Activated naive CD4-positive, alpha-beta T cell treated with anti-CD3 and anti-CD28 coated beads, Interleukin-2, amount 10 ng/mL, durations not matched to agents 7 days and 5 days (primary cell): ENCODE data around the gene ISYNA1.

Source experiments
- CTCF ChIA-PET: fragments of 350-600 bp; sonication (Branson Sonifier 250); formaldehyde crosslinking; loops from one replicate; lab custom pipeline; 2021; ENCODE audit warnings: antibody characterized with exemption; lab: Charles Lee
- DNase-seq: peaks from one replicate; pipeline ENCODE4 v3.0.0-alpha.2; 2020
- H3K27ac Mint-ChIP-seq: one replicate; pipeline ENCODE4 v1.8.0; 2021; ENCODE audit warnings: mild to moderate bottlenecking, moderate library complexity, mixed read lengths
- H3K27me3 Mint-ChIP-seq: one replicate; pipeline ENCODE4 v1.8.0; 2021; ENCODE audit warnings: mild to moderate bottlenecking, mixed read lengths
- H3K36me3 Mint-ChIP-seq: one replicate; pipeline ENCODE4 v1.8.0; 2021; ENCODE audit warnings: mixed read lengths
- H3K4me1 Mint-ChIP-seq: one replicate; pipeline ENCODE4 v1.8.0; 2021; ENCODE audit warnings: mixed read lengths
- H3K4me3 Mint-ChIP-seq: one replicate; pipeline ENCODE4 v1.8.0; 2021; ENCODE audit warnings: mild to moderate bottlenecking, moderate library complexity, mixed read lengths
- H3K9me3 Mint-ChIP-seq: one replicate; pipeline ENCODE4 v1.8.0; 2021; ENCODE audit warnings: mixed read lengths

ISYNA1 gene

GRCh38 chr19:18437491-18438330 is at the start of gene ISYNA1:
ISYNA1 (minus strand) TSS chr19:18438133; CDS start chr19:18437979, 154 bp downstream.
- Mint-ChIP-seq H3K27ac (peak within 1 kb of the TSS; percentile 62), H3K9me3 (peaks cover 6% of the 10 kb centered on the region), H3K4me3 (peak within 1 kb of the TSS; percentile 69), H3K27me3 (peaks cover 18% of the 10 kb centered on the region), H3K4me1 (peaks cover 34% of the 10 kb centered on the region), H3K36me3 (peaks cover 12% of the 10 kb centered on the region)
- peak; percentile 73 for DNase-seq
- CTCF ChIA-PET: no interaction called here

GRCh38 chr19:18486746-18487145 is 48.8 kb upstream of the ISYNA1 start:
- no peak overlapping the region for H3K4me3 Mint-ChIP-seq
- no peaks in the 10 kb centered on the region for H3K36me3 Mint-ChIP-seq
- no peaks in the 10 kb centered on the region for H3K27me3 Mint-ChIP-seq
- DNase-seq: no peak
- H3K4me1 Mint-ChIP-seq: peaks cover 12% of the 10 kb centered on the region
- CTCF ChIA-PET: interaction anchor here (0.9 to 1.0 kb wide), 2 partner anchors 17 to 18 kb away, joined by 3 read pairs; no protein-coding TSS in a partner anchor
- no peaks in the 10 kb centered on the region for H3K9me3 Mint-ChIP-seq
- H3K27ac Mint-ChIP-seq: no peak overlapping the region

DNA sequence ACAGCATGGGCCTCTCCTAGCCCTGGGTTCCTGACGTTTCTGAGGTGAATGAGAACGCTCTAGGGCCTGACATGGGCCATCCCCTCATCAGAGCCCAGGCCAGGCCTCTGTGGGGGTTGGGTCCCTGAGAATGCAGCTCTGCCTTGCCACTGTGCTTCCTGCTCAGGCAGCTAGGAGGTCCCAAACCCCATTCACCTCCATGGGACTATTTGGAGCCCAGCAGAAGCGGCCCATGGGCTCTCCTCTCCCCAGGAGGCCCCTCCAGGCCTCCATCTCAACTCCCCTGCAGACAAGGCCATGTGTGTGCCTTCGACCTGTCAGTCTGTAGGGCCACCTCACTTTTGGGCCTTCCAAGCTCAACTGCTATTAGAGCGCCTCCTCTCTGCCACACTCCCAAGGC is 47.1 kb upstream of the ISYNA1 start:
- peaks cover 26% of the 10 kb centered on the region for H3K4me1 Mint-ChIP-seq

DNA sequence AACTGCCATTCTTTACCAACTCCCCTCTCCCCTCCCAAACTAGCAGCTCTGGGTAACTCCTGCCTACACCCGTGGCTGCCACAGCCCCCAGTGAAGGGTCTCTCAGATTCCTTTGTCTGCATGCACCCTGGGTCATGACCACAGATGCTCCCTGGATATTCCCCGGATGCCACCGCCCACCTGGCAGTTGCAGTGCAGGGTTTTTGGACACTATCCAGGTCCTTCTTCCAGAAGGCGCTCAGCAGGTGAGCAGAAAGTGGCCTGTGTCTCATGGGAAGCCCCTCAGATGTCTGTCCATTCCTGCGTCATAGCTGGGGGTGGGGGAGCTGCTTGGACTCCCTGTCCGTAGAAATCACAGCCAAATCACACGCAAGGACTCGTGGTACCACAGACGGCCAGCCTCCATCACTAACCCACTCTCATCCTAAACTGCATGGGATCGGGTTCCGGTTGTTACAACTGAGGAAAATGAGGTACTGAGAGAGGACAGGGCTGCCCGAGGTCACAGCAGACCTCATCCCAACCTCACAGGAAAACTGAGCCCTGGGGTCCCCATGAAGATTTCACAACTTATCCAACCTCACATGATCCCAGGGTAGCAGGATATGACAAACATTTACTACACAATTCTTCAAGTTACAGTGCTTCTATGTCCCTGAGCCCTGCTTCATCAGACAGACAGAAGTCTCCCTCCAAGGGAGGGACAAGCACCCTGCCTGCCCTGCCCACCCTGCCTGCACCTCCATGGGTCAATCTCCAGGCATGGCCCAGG is 45.4 kb upstream of the ISYNA1 start:
- Mint-ChIP-seq H3K9me3 (no peaks in the 10 kb centered on the region), H3K27me3 (no peaks in the 10 kb centered on the region), H3K4me1 (peaks cover 43% of the 10 kb centered on the region), H3K4me3 (no peak overlapping the region), H3K27ac (no peak overlapping the region), H3K36me3 (peaks cover 1% of the 10 kb centered on the region)
- DNase-seq: no peak
- CTCF ChIA-PET: interaction anchor here (1.4 to 2.5 kb wide), 2 partner anchors 13 to 37 kb away, joined by 3 to 5 read pairs; no protein-coding TSS in a partner anchor

More for the DNA sequence above, 47.1 kb upstream of the ISYNA1 start:
- no peak for DNase-seq
- no peaks in the 10 kb centered on the region for H3K36me3 Mint-ChIP-seq
- CTCF ChIA-PET: interaction anchor here (0.7 to 1.6 kb wide), 2 partner anchors 11 to 19 kb away, joined by 3 to 5 read pairs; no protein-coding TSS in a partner anchor
- H3K27ac Mint-ChIP-seq: no peak overlapping the region
- H3K9me3 Mint-ChIP-seq: no peaks in the 10 kb centered on the region
- no peak overlapping the region for H3K4me3 Mint-ChIP-seq
- H3K27me3 Mint-ChIP-seq: no peaks in the 10 kb centered on the region

- Mint-ChIP-seq H3K27ac (peak overlapping the region; percentile 11), H3K9me3 (no peaks in the 10 kb centered on the region), H3K4me1 (peaks cover 52% of the 10 kb centered on the region), H3K36me3 (peaks cover 1% of the 10 kb centered on the region), H3K27me3 (no peaks in the 10 kb centered on the region), H3K4me3 (no peak overlapping the region)
- CTCF ChIA-PET: interaction anchor here (1.0 to 2.5 kb wide), 5 partner anchors 11 to 38 kb away, joined by 3 to 5 read pairs (median 3); no protein-coding TSS in a partner anchor
- DNase-seq: no peak
Measured at GRCh38 chr19:18481505-18482222, 43.7 kb upstream of the ISYNA1 start.

DNA sequence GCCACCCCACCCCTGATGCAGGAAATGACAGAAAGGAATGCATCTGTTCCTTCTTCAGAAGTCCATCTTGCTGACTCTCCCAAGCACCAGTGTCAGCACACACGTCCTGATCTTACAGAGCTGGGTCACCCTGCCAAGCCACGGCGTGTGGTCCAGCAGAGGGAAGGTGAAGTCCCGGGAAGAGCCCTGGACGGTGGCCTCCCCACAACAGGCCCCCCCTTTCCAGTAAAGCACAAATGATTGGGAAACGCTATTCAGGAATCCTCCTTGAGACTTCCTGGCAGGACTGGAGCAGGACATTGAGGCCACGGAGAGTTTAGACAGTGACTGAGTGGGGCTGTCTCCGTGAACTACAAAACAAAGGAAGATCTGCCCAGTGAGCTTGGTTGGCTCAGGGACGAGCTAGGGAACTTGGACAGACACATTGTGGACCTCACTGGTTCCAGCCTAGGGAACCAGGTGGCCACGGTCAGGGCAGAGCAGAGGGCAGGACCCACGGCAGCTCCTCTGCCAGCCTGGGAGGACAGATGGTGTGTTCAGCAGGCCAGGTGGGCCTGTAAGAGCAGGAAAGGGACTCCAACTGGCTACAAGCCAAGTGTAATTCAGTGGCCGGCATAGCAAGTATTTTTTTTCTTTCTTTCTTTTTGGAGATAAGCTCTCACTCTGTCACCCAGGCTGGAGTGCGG is 42.2 kb upstream of the ISYNA1 start:
- CTCF ChIA-PET: interaction anchor here (1.5 to 2.0 kb wide), 2 partner anchors 9 to 29 kb away, joined by 4 read pairs; no protein-coding TSS in a partner anchor
- Mint-ChIP-seq H3K27me3 (no peaks in the 10 kb centered on the region), H3K27ac (no peak overlapping the region), H3K4me3 (no peak overlapping the region), H3K36me3 (peaks cover 1% of the 10 kb centered on the region), H3K4me1 (peaks cover 56% of the 10 kb centered on the region), H3K9me3 (no peaks in the 10 kb centered on the region)
- DNase-seq: no peak

GRCh38 chr19:18478545-18479311 is 40.8 kb upstream of the ISYNA1 start:
- DNase-seq: peak; percentile 61
- H3K4me3 Mint-ChIP-seq: peak overlapping the region; percentile 35
- CTCF ChIA-PET: interaction anchor here (2.0 kb wide), 1 partner anchor 28 kb away, joined by 4 read pairs; no protein-coding TSS in a partner anchor
- H3K9me3 Mint-ChIP-seq: no peaks in the 10 kb centered on the region
- peaks cover 1% of the 10 kb centered on the region for H3K36me3 Mint-ChIP-seq
- H3K27ac Mint-ChIP-seq: peak overlapping the region; percentile 80
- H3K4me1 Mint-ChIP-seq: peaks cover 54% of the 10 kb centered on the region
- H3K27me3 Mint-ChIP-seq: no peaks in the 10 kb centered on the region

DNA sequence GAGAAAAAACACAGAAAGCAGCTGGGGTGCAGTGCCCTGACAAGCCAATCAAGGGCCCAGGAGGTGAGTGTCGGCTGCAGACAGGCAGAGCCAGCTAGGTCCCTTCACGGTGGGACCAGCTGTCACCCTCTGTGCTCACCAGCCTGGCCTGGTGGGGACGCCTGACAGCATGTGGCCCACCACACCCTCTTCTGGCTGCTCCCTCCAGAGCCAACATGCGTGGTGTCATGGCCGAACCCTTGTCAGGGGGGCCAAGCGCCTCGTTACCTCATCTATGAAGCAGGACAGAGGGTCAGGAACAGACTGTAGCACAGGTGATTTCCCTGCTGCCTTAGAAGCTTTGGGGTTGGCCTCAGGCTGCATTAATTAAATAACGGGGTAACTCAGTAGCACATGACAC is 40.0 kb upstream of the ISYNA1 start:
- Mint-ChIP-seq H3K27ac (peak overlapping the region; percentile 62), H3K36me3 (peaks cover 1% of the 10 kb centered on the region), H3K4me1 (peaks cover 53% of the 10 kb centered on the region), H3K4me3 (no peak overlapping the region), H3K27me3 (no peaks in the 10 kb centered on the region), H3K9me3 (no peaks in the 10 kb centered on the region)
- CTCF ChIA-PET: no interaction called here
- DNase-seq: no peak

- Mint-ChIP-seq H3K4me1 (peaks cover 51% of the 10 kb centered on the region), H3K4me3 (no peak overlapping the region), H3K27ac (no peak overlapping the region), H3K27me3 (no peaks in the 10 kb centered on the region), H3K36me3 (peaks cover 1% of the 10 kb centered on the region), H3K9me3 (no peaks in the 10 kb centered on the region)
- CTCF ChIA-PET: no interaction called here
- no peak for DNase-seq
Measured at GRCh38 chr19:18477042-18477779, 39.3 kb upstream of the ISYNA1 start.

- CTCF ChIA-PET: interaction anchor here (0.9 kb wide), 1 partner anchor 14 kb away, joined by 3 read pairs; no protein-coding TSS in a partner anchor
- DNase-seq: no peak
- H3K9me3 Mint-ChIP-seq: no peaks in the 10 kb centered on the region
- H3K27ac Mint-ChIP-seq: no peak overlapping the region
- H3K4me1 Mint-ChIP-seq: peaks cover 51% of the 10 kb centered on the region
- peaks cover 6% of the 10 kb centered on the region for H3K36me3 Mint-ChIP-seq
- no peaks in the 10 kb centered on the region for H3K27me3 Mint-ChIP-seq
- H3K4me3 Mint-ChIP-seq: no peak overlapping the region
Measured at GRCh38 chr19:18476507-18477041, 38.6 kb upstream of the ISYNA1 start.

DNA sequence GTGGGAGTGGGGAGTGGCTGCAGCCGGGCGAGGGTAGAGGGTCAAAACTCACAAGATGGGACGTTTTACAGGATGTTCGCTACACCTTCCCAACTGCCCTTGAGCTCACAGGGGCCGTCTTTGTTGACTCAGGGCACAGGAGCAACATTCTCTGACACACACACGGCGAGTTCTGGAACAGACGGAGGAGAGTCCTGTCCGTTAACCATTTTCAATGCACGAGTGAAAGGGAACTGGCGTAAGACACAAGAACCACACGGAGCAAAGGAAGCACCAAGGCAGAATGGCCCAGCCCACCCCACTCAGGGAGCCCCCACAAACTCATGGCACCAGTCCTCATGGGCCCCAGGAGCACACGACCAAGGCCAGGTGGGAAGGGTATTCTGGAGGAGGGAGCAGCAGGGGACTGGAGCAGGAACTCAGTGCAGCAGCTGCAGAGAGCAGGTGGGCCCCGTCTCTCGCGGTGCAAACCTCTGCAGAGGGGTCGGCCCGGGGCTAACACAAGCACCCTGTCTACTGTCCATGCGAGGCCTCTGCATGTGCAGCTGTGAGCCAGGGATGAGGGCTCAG is 37.9 kb upstream of the ISYNA1 start:
- Mint-ChIP-seq H3K9me3 (no peaks in the 10 kb centered on the region), H3K4me1 (peaks cover 44% of the 10 kb centered on the region), H3K36me3 (peaks cover 6% of the 10 kb centered on the region), H3K4me3 (no peak overlapping the region), H3K27me3 (no peaks in the 10 kb centered on the region), H3K27ac (no peak overlapping the region)
- CTCF ChIA-PET: interaction anchor here (0.9 kb wide), 1 partner anchor 13 kb away, joined by 3 read pairs; no protein-coding TSS in a partner anchor
- no peak for DNase-seq
